GM23338 (cell line): Measurements from ENCODE around the gene TUB. TPM values are rescaled to one million over a fixed set of nuclear protein-coding genes. Genes with fewer than 3 reads are reported as not detected.

Source experiments
- ATAC-seq: fragments of 200-7000 bp; cut with Tn5 transposase; 3 replicates; pipeline ENCODE4 v1.9.1; 2020
- DNase-seq: peaks from one replicate; pipeline ENCODE4 v3.0.0-alpha.2; 2015; ENCODE audit warnings: low spot score
- H2AFZ ChIP-seq: fragments of 200-600 bp; sonication (generic); 2 replicates; pipeline ENCODE4 v1.8.0; 2016; ENCODE audit warnings: antibody characterized with exemption, mild to moderate bottlenecking, moderate library complexity
- H3F3A ChIP-seq: fragments of 200-600 bp; sonication (generic); replicated peaks from 2 replicates; pipeline ENCODE4 v1.8.0; 2017; ENCODE audit warnings: antibody characterized with exemption, mixed run types, low read depth
- H3K27ac ChIP-seq: fragments of 200-600 bp; sonication (generic); 2 replicates; pipeline ENCODE4 v1.6.1; 2016; ENCODE audit warnings: low read depth
- H3K27me3 ChIP-seq: fragments of 200-600 bp; sonication (generic); 2 replicates; pipeline ENCODE4 v1.8.0; 2016; ENCODE audit warnings: mild to moderate bottlenecking, mixed run types, moderate library complexity; ENCODE audit not compliant: insufficient read depth
- H3K36me3 ChIP-seq: fragments of 200-600 bp; sonication (generic); 2 replicates; pipeline ENCODE4 v1.8.0; 2016; ENCODE audit warnings: mild to moderate bottlenecking; ENCODE audit not compliant: insufficient read depth
- H3K4me1 ChIP-seq: fragments of 200-600 bp; sonication (generic); 2 replicates; pipeline ENCODE4 v1.8.0; 2016; ENCODE audit warnings: mild to moderate bottlenecking, moderate library complexity; ENCODE audit not compliant: insufficient read depth
- H3K4me2 ChIP-seq: fragments of 200-600 bp; sonication (generic); 2 replicates; pipeline ENCODE4 v1.7.1; 2017; ENCODE audit warnings: mixed run types
- H3K4me3 ChIP-seq: fragments of 200-600 bp; sonication (generic); 2 replicates; pipeline ENCODE4 v1.6.1; 2016; ENCODE audit warnings: mixed run types
- H3K79me2 ChIP-seq: fragments of 200-600 bp; sonication (generic); replicated peaks from 2 replicates; pipeline ENCODE4 v1.8.0; 2017; ENCODE audit warnings: mild to moderate bottlenecking; ENCODE audit not compliant: insufficient read depth
- H3K9me2 ChIP-seq: fragments of 200-600 bp; sonication (generic); 2 replicates; pipeline ENCODE4 v1.8.0; 2017; ENCODE audit not compliant: insufficient read depth
- H4K20me1 ChIP-seq: fragments of 200-600 bp; sonication (generic); replicated peaks from 2 replicates; pipeline ENCODE4 v1.8.0; 2017; ENCODE audit warnings: mild to moderate bottlenecking; ENCODE audit not compliant: insufficient read depth
- H3K27ac Mint-ChIP-seq: 2 replicates; pipeline ENCODE4 v1.8.0; 2020; ENCODE audit warnings: inconsistent platforms, mild to moderate bottlenecking, moderate library complexity, mixed read lengths
- H3K27me3 Mint-ChIP-seq: 3 replicates; pipeline ENCODE4 v1.8.0; 2022; ENCODE audit warnings: low read depth, mild to moderate bottlenecking, moderate library complexity, mixed read lengths, inconsistent platforms; ENCODE audit not compliant: insufficient read depth, poor library complexity
- H3K36me3 Mint-ChIP-seq: 3 replicates; pipeline ENCODE4 v1.8.0; 2021; ENCODE audit warnings: low read depth, mild to moderate bottlenecking, inconsistent platforms, moderate library complexity, mixed read lengths
- H3K4me1 Mint-ChIP-seq: 3 replicates; pipeline ENCODE4 v1.8.0; 2020; ENCODE audit warnings: mild to moderate bottlenecking, inconsistent platforms, mixed read lengths
- H3K4me3 Mint-ChIP-seq: 3 replicates; pipeline ENCODE4 v1.8.0; 2021; ENCODE audit warnings: moderate library complexity, mild to moderate bottlenecking, inconsistent platforms, mixed read lengths
- H3K9me3 Mint-ChIP-seq: 3 replicates; pipeline ENCODE4 v1.8.0; 2020; ENCODE audit warnings: moderate library complexity, mild to moderate bottlenecking, inconsistent platforms, mixed read lengths
- CTCF ChIP-seq, 2 experiments: fragments of 200-600 bp in 1 of 2; sonication (generic) in 1 of 2; conservative IDR thresholded peaks; 2 replicates each; pipeline versions ENCODE4 v1.5.1 to v1.6.1; 2016 to 2017; ENCODE audit warnings: antibody characterized with exemption in 2 of 2, low read depth in 2 of 2, mild to moderate bottlenecking in 2 of 2, moderate library complexity in 1 of 2
- ETS1 ChIP-seq: IDR thresholded peaks from 2 replicates; pipeline ENCODE4 v1.6.1; 2016; ENCODE audit warnings: antibody characterized with exemption
- EZH2 ChIP-seq: fragments of 200-600 bp; sonication (generic); IDR thresholded peaks from one replicate; pipeline ENCODE4 v1.8.0; 2017; ENCODE audit warnings: antibody characterized with exemption, mild to moderate bottlenecking, low read depth; ENCODE audit not compliant: unreplicated experiment
- JUNB ChIP-seq: IDR thresholded peaks from one replicate; pipeline ENCODE4 v1.6.1; 2016; ENCODE audit warnings: antibody characterized with exemption; ENCODE audit not compliant: unreplicated experiment
- POLR2AphosphoS5 ChIP-seq: IDR thresholded peaks from 2 replicates; pipeline ENCODE4 v1.6.1; 2016; ENCODE audit warnings: antibody characterized with exemption, low read depth
- STAT1 ChIP-seq: IDR thresholded peaks from one replicate; pipeline ENCODE4 v1.6.1; 2016; ENCODE audit warnings: antibody characterized with exemption; ENCODE audit not compliant: unreplicated experiment
- ZNF114 ChIP-seq: fragments of 250-450 bp; sonication (Bioruptor Pico); IDR thresholded peaks from 2 replicates; pipeline ENCODE4 v1.5.0; 2020; ENCODE audit warnings: mild to moderate bottlenecking, moderate library complexity
- ZNF462 ChIP-seq: fragments of 250-450 bp; sonication (Bioruptor Pico); IDR thresholded peaks from 2 replicates; pipeline ENCODE4 v1.5.0; 2020; ENCODE audit warnings: mild to moderate bottlenecking, moderate library complexity
- polyA plus RNA-seq: library from polyadenylated mRNA; unstranded; fragments of >200 nt; fragmentation: Nextera tagmentation; extraction: Ambion mirVana; gene quantifications from 2 replicates; pipeline ENCODE4 v1.2.1, GENCODE V29; 2016
- total RNA-seq: library from RNA; depleted of rRNA; stranded (reverse); fragments of >200 nt; shearing (Covaris generic); gene quantifications from 2 replicates; pipeline ENCODE4 v1.2.3, GENCODE V29; 2014
- TF ChIP-seq, protein P1 (sequence below): IDR thresholded peaks from one replicate; pipeline ENCODE4 v1.6.1; 2018; ENCODE audit warnings: antibody characterized with exemption; ENCODE audit not compliant: unreplicated experiment

The TUB gene
- total and polyA plus RNA-seq, 2 experiments from 2014 or later = 5.5 to 30.4 TPM

DNA sequence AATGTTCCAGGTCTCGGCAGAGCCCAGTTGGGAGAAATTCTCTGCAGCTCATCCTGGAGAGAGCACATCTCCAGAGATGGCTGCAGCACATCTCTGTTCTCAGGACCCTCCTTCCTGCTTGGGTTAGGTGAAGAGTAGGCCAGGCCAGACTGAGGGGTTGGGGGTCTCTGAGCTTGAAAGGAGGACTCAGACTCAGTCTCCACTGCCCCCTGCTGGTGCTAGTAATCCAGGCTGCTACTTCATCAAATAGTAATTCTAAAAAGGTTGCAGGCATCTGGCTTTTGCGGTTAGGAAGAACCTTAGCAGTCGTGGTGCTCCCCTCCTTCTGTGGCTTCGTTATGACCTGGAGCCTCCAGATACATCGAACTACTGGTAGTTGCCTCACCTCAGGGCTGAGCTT lies 9.7 kb downstream of the TUB start:
- no peak overlapping the region for H2AFZ ChIP-seq
- peaks cover 15% of the 10 kb centered on the region for H3K79me2 ChIP-seq
- no peak overlapping the region for H3K4me3 ChIP-seq
- TF ChIP-seq CTCF (conservative IDR thresholded peaks at IDR 0.05; ENCODE audit: low read depth in 2 of 2) (peak; percentile 84 to 88), POLR2AphosphoS5 (no peak)
- TF ChIP-seq, protein P1, sequence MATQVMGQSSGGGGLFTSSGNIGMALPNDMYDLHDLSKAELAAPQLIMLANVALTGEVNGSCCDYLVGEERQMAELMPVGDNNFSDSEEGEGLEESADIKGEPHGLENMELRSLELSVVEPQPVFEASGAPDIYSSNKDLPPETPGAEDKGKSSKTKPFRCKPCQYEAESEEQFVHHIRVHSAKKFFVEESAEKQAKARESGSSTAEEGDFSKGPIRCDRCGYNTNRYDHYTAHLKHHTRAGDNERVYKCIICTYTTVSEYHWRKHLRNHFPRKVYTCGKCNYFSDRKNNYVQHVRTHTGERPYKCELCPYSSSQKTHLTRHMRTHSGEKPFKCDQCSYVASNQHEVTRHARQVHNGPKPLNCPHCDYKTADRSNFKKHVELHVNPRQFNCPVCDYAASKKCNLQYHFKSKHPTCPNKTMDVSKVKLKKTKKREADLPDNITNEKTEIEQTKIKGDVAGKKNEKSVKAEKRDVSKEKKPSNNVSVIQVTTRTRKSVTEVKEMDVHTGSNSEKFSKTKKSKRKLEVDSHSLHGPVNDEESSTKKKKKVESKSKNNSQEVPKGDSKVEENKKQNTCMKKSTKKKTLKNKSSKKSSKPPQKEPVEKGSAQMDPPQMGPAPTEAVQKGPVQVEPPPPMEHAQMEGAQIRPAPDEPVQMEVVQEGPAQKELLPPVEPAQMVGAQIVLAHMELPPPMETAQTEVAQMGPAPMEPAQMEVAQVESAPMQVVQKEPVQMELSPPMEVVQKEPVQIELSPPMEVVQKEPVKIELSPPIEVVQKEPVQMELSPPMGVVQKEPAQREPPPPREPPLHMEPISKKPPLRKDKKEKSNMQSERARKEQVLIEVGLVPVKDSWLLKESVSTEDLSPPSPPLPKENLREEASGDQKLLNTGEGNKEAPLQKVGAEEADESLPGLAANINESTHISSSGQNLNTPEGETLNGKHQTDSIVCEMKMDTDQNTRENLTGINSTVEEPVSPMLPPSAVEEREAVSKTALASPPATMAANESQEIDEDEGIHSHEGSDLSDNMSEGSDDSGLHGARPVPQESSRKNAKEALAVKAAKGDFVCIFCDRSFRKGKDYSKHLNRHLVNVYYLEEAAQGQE = no peak
- H3K27ac Mint-ChIP-seq = peak overlapping the region; percentile 39; the same call in 1 of the 2 replicates
- peak; percentile 56 for ATAC-seq
- H3K27me3 Mint-ChIP-seq = peaks cover 10% of the 10 kb centered on the region
- no peaks in the 10 kb centered on the region; the same call in 2 of the 3 replicates for H3K9me3 Mint-ChIP-seq
- peaks cover 13% of the 10 kb centered on the region for H3K4me1 ChIP-seq
- peaks cover 8% of the 10 kb centered on the region; the same call in 1 of the 2 replicates for H4K20me1 ChIP-seq
- no peak overlapping the region for H3K27ac ChIP-seq
- peak; percentile 95 for DNase-seq
- H3K4me3 Mint-ChIP-seq = no peak overlapping the region
- peaks cover 21% of the 10 kb centered on the region for H3K4me1 Mint-ChIP-seq
- peaks cover 16% of the 10 kb centered on the region; the same call in 2 of the 3 replicates for H3K36me3 Mint-ChIP-seq
- no peaks in the 10 kb centered on the region; the same call in 1 of the 2 replicates for H3K9me2 ChIP-seq
- no peaks in the 10 kb centered on the region for H3F3A ChIP-seq
- no peaks in the 10 kb centered on the region for H3K36me3 ChIP-seq
- no peak overlapping the region for H3K4me2 ChIP-seq
- H3K27me3 ChIP-seq = no peaks in the 10 kb centered on the region

GRCh38 chr11:8091721-8092120 lies 10.7 kb downstream of the TUB start:
- H3F3A ChIP-seq = no peaks in the 10 kb centered on the region
- H3K27me3 ChIP-seq = no peaks in the 10 kb centered on the region
- Mint-ChIP-seq H3K4me3 (no peak overlapping the region), H3K4me1 (peaks cover 11% of the 10 kb centered on the region), H3K36me3 (peaks cover 16% of the 10 kb centered on the region; the same call in 2 of the 3 replicates), H3K27ac (no peak overlapping the region), H3K27me3 (peaks cover 5% of the 10 kb centered on the region), H3K9me3 (no peaks in the 10 kb centered on the region; the same call in 2 of the 3 replicates)
- H3K4me1 ChIP-seq = peaks cover 4% of the 10 kb centered on the region
- peaks cover 5% of the 10 kb centered on the region; the same call in 1 of the 2 replicates for H4K20me1 ChIP-seq
- no peak overlapping the region for H2AFZ ChIP-seq
- H3K36me3 ChIP-seq = no peaks in the 10 kb centered on the region
- H3K4me2 ChIP-seq = no peak overlapping the region
- peaks cover 6% of the 10 kb centered on the region for H3K79me2 ChIP-seq
- H3K4me3 ChIP-seq = no peak overlapping the region
- no peak overlapping the region for H3K27ac ChIP-seq
- no peaks in the 10 kb centered on the region for H3K9me2 ChIP-seq
- DNase-seq = no peak
- no peak for ATAC-seq
- TF ChIP-seq JUNB = no peak
- no peak for TF ChIP-seq EZH2
- TF ChIP-seq ETS1 = no peak
- TF ChIP-seq STAT1 = no peak
- TF ChIP-seq ZNF114 (CRISPR knock-in tag) = no peak
- no peak for TF ChIP-seq ZNF462 (CRISPR knock-in tag)
